ENCODE data around the gene VSTM4.

DNA sequence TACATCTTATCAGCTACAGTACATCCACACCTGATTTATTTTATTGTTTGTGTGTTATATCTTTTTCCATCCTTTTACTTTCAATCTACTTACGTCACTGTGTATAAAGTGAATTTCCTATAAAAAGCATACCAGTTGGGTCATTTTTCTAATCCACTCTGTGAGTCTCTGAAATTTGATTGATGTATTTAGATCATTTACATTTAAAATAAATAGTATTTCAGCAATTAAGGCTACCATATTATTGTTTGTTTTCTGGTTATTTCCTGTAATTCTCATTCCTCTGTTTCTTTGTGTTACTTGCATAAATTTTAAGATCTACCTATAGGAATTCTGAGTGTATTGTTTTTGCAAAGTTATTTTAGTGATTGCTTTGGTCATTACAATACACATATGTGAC, 53.7 kb downstream of the VSTM4 start:
- TF ChIP-seq SIN3A (IDR thresholded peaks at IDR 0.05; ENCODE audit: borderline replicate concordance, insufficient read depth, low read depth, low read length) (no peak), TCF7L2 (IDR thresholded peaks at IDR 0.05; ENCODE audit: low read depth, low read length) (no peak), POLR2AphosphoS5 (IDR thresholded peaks at IDR 0.05; ENCODE audit: low read depth, low read length) (no peak)
- TF ChIP-seq, protein P1, sequence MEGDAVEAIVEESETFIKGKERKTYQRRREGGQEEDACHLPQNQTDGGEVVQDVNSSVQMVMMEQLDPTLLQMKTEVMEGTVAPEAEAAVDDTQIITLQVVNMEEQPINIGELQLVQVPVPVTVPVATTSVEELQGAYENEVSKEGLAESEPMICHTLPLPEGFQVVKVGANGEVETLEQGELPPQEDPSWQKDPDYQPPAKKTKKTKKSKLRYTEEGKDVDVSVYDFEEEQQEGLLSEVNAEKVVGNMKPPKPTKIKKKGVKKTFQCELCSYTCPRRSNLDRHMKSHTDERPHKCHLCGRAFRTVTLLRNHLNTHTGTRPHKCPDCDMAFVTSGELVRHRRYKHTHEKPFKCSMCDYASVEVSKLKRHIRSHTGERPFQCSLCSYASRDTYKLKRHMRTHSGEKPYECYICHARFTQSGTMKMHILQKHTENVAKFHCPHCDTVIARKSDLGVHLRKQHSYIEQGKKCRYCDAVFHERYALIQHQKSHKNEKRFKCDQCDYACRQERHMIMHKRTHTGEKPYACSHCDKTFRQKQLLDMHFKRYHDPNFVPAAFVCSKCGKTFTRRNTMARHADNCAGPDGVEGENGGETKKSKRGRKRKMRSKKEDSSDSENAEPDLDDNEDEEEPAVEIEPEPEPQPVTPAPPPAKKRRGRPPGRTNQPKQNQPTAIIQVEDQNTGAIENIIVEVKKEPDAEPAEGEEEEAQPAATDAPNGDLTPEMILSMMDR (IDR thresholded peaks at IDR 0.05): no peak
- TF ChIP-seq, protein P2, sequence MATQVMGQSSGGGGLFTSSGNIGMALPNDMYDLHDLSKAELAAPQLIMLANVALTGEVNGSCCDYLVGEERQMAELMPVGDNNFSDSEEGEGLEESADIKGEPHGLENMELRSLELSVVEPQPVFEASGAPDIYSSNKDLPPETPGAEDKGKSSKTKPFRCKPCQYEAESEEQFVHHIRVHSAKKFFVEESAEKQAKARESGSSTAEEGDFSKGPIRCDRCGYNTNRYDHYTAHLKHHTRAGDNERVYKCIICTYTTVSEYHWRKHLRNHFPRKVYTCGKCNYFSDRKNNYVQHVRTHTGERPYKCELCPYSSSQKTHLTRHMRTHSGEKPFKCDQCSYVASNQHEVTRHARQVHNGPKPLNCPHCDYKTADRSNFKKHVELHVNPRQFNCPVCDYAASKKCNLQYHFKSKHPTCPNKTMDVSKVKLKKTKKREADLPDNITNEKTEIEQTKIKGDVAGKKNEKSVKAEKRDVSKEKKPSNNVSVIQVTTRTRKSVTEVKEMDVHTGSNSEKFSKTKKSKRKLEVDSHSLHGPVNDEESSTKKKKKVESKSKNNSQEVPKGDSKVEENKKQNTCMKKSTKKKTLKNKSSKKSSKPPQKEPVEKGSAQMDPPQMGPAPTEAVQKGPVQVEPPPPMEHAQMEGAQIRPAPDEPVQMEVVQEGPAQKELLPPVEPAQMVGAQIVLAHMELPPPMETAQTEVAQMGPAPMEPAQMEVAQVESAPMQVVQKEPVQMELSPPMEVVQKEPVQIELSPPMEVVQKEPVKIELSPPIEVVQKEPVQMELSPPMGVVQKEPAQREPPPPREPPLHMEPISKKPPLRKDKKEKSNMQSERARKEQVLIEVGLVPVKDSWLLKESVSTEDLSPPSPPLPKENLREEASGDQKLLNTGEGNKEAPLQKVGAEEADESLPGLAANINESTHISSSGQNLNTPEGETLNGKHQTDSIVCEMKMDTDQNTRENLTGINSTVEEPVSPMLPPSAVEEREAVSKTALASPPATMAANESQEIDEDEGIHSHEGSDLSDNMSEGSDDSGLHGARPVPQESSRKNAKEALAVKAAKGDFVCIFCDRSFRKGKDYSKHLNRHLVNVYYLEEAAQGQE (IDR thresholded peaks at IDR 0.05; ENCODE audit: insufficient read depth in 1 of 2, low read depth in 2 of 2, low read length in 1 of 2): no peak
